IMR-90 (cell line): ENCODE measurements around the gene PEX14. TPM values are rescaled to one million over a fixed set of nuclear protein-coding genes. Genes with fewer than 3 reads are reported as not detected.
A peak's percentile ranks its signal among the peaks of the same experiment; 100 is the strongest.

ENCODE experiments used
- ATAC-seq: fragments of 200-7000 bp; cut with Tn5 transposase; 2 replicates; pipeline ENCODE4 v1.9.1; 2020; ENCODE audit warnings: low read depth, mild to moderate bottlenecking, moderate library complexity
- BruUV-seq: library from RNA; stranded (reverse); fragments of 400-500 nt; replicated peaks from 2 replicates; lab custom pipeline; 2021; lab: Mats Ljungman, UMichigan
- CTCF ChIA-PET: fragments of 300-600 bp; formaldehyde crosslinking; extraction: SDS; loops from one replicate; lab custom pipeline; 2021; ENCODE audit warnings: antibody characterized with exemption; lab: Yijun Ruan, JAX
- POLR2A ChIA-PET: fragments of 300-600 bp; sonication (Branson Sonifier 250); formaldehyde crosslinking; loops from one replicate; lab custom pipeline; 2022; ENCODE audit warnings: antibody characterized with exemption; ENCODE audit not compliant: unreplicated experiment; lab: Charles Lee
- DNase-seq: peaks from one replicate; pipeline ENCODE4 v3.0.0; 2013
- H2AFZ ChIP-seq: replicated peaks from 2 replicates; pipeline ENCODE3; 2013; ENCODE audit warnings: low read length, mild to moderate bottlenecking; ENCODE audit not compliant: poor library complexity
- H2AK5ac ChIP-seq: 2 replicates; pipeline ENCODE4 v1.6.1; 2013; ENCODE audit warnings: low read depth, low read length, inconsistent platforms
- H2AK9ac ChIP-seq: replicated peaks from 2 replicates; pipeline ENCODE3; 2013; ENCODE audit warnings: mild to moderate bottlenecking, low read depth, low read length, moderate library complexity; ENCODE audit not compliant: poor library complexity
- H2BK120ac ChIP-seq: 2 replicates; pipeline ENCODE4 v1.6.1; 2013; ENCODE audit warnings: low read depth, low read length, inconsistent platforms
- H2BK15ac ChIP-seq: 3 replicates; pipeline ENCODE4 v1.6.1; 2013; ENCODE audit warnings: low read depth, low read length, inconsistent platforms
- H2BK20ac ChIP-seq: 2 replicates; pipeline ENCODE4 v1.6.1; 2013; ENCODE audit warnings: low read depth, mild to moderate bottlenecking, inconsistent platforms, low read length, moderate library complexity
- H2BK5ac ChIP-seq: 2 replicates; pipeline ENCODE4 v1.6.1; 2013; ENCODE audit warnings: mild to moderate bottlenecking, low read depth, low read length, inconsistent platforms; ENCODE audit not compliant: poor library complexity, severe bottlenecking
- H3K14ac ChIP-seq: replicated peaks from 2 replicates; pipeline ENCODE4 v1.6.1; 2013; ENCODE audit warnings: low read depth, low read length, inconsistent platforms
- H3K18ac ChIP-seq: 2 replicates; pipeline ENCODE4 v1.6.1; 2013; ENCODE audit warnings: low read depth, low read length, control low read depth
- H3K23ac ChIP-seq: 2 replicates; pipeline ENCODE4 v1.6.1; 2013; ENCODE audit warnings: low read depth, low read length, inconsistent platforms
- H3K27ac ChIP-seq: 2 replicates; pipeline ENCODE4 v1.5.1; 2013; ENCODE audit warnings: mild to moderate bottlenecking, control low read depth, low read length; ENCODE audit not compliant: insufficient read depth
- H3K27me3 ChIP-seq: 2 replicates; pipeline ENCODE4 v1.6.1; 2013; ENCODE audit warnings: low read length; ENCODE audit not compliant: control insufficient read depth, insufficient read depth
- H3K36me3 ChIP-seq: 2 replicates; pipeline ENCODE4 v1.6.1; 2013; ENCODE audit warnings: low read length, mixed read lengths; ENCODE audit not compliant: control insufficient read depth, insufficient read depth
- H3K4ac ChIP-seq: 2 replicates; pipeline ENCODE4 v1.6.1; 2013; ENCODE audit warnings: low read depth, low read length, inconsistent platforms
- H3K4me1 ChIP-seq: 2 replicates; pipeline ENCODE4 v1.6.1; 2013; ENCODE audit warnings: low read length, mixed read lengths; ENCODE audit not compliant: control insufficient read depth, insufficient read depth
- H3K4me2 ChIP-seq: 2 replicates; pipeline ENCODE4 v1.6.1; 2013; ENCODE audit warnings: low read depth, mild to moderate bottlenecking, control low read depth, low read length, moderate library complexity
- H3K4me3 ChIP-seq: 2 replicates; pipeline ENCODE4 v1.5.1; 2013; ENCODE audit warnings: low read depth, mild to moderate bottlenecking, control low read depth, low read length, moderate library complexity; ENCODE audit not compliant: insufficient read depth
- H3K56ac ChIP-seq: 2 replicates; pipeline ENCODE4 v1.6.1; 2013; ENCODE audit warnings: low read length, inconsistent platforms; ENCODE audit not compliant: insufficient read depth; ENCODE audit errors: extremely low read depth
- H3K79me1 ChIP-seq, 2 experiments: 2 replicates each; pipeline ENCODE4 v1.6.1; 2013; ENCODE audit warnings: low read length in 2 of 2, inconsistent platforms in 1 of 2, low read depth in 1 of 2
- H3K9ac ChIP-seq: 2 replicates; pipeline ENCODE4 v1.6.1; 2013; ENCODE audit warnings: low read depth, low read length, control low read depth
- H3K9me1 ChIP-seq: 2 replicates; pipeline ENCODE4 v1.6.1; 2013; ENCODE audit warnings: low read length, inconsistent platforms; ENCODE audit not compliant: insufficient read depth
- H3K9me3 ChIP-seq: 2 replicates; pipeline ENCODE4 v1.6.1; 2013; ENCODE audit warnings: low read length; ENCODE audit not compliant: control insufficient read depth, insufficient read depth
- H4K20me1 ChIP-seq: 2 replicates; pipeline ENCODE4 v1.6.1; 2013; ENCODE audit warnings: low read length, inconsistent platforms; ENCODE audit not compliant: insufficient read depth
- H4K5ac ChIP-seq: 2 replicates; pipeline ENCODE4 v1.6.1; 2013; ENCODE audit warnings: mild to moderate bottlenecking, low read depth, low read length, control low read depth
- H4K8ac ChIP-seq, 2 experiments: 2 replicates each; pipeline ENCODE4 v1.6.1; 2013; ENCODE audit warnings: low read depth in 2 of 2, low read length in 2 of 2, control low read depth in 1 of 2, inconsistent platforms in 1 of 2
- H4K91ac ChIP-seq: 2 replicates; pipeline ENCODE4 v1.6.1; 2013; ENCODE audit warnings: low read depth, low read length, inconsistent platforms; ENCODE audit not compliant: insufficient read depth
- CEBPB ChIP-seq: IDR thresholded peaks from 2 replicates; pipeline ENCODE4 v1.6.1; 2012; ENCODE audit warnings: low read depth, low read length, improper control_type of control experiment
- FOS ChIP-seq: fragments of 150-350 bp; IDR thresholded peaks from 2 replicates; pipeline ENCODE4 v1.6.1; 2016; ENCODE audit warnings: low read depth, low read length
- SMC3 ChIP-seq: fragments of 150-350 bp; IDR thresholded peaks from 2 replicates; pipeline ENCODE4 v1.6.1; 2016; ENCODE audit warnings: low read depth, mild to moderate bottlenecking, antibody characterized with exemption, low read length, moderate library complexity
- WGBS, 2 experiments: methylation state at CpG; one replicate each; pipeline versions ENCODE4 v1.1.5 to v1.1.7; 2013; ENCODE audit warnings: missing lambda C conversion rate in 2 of 2; ENCODE audit not compliant: insufficient read length in 1 of 2; ENCODE audit errors: extremely low coverage in 2 of 2; 5-methylcytosine and 5-hydroxymethylcytosine counted together
- dilution Hi-C: fragments of 300-500 bp; cut with HindIII; formaldehyde crosslinking; loops from one replicate; pipeline ENCODE4 v1.14.3; 2018; ENCODE audit warnings: low sequenced_read_pairs; ENCODE audit not compliant: unreplicated experiment
- in situ Hi-C: fragments of 300-500 bp; cut with MboI; formaldehyde crosslinking; loops from 3 replicates; pipeline ENCODE4 v1.14.3; 2019; ENCODE audit warnings: low sequenced_read_pairs, inconsistent platforms, mixed read lengths
- intact Hi-C: fragments of 100-400 bp; cut with micrococcal nuclease; formaldehyde crosslinking; loops from 2 replicates; pipeline ENCODE4 v1.10.0; 2022
- polyA plus RNA-seq, 3 experiments: library from polyadenylated mRNA; depleted of rRNA; stranded (reverse); fragments of >200 nt; gene quantifications; 2 replicates each; pipeline ENCODE4 v1.2.3, GENCODE V29; 2012; ENCODE audit warnings: low replicate concordance in 1 of 3
- total RNA-seq: library from RNA; depleted of rRNA; stranded (reverse); fragments of >200 nt; gene quantifications from 2 replicates; pipeline ENCODE4 v1.2.3, GENCODE V29; 2012
- TF ChIP-seq, protein P1 (sequence below): fragments of 150-350 bp; IDR thresholded peaks from 2 replicates; pipeline ENCODE4 v1.6.1; 2017; ENCODE audit warnings: mild to moderate bottlenecking, antibody characterized with exemption, low read length, low read depth

The PEX14 gene
- total and polyA plus RNA-seq, 2 of the 4 experiments (the other 2 are of a cell fraction) = 9.5 to 22.5 TPM

DNA sequence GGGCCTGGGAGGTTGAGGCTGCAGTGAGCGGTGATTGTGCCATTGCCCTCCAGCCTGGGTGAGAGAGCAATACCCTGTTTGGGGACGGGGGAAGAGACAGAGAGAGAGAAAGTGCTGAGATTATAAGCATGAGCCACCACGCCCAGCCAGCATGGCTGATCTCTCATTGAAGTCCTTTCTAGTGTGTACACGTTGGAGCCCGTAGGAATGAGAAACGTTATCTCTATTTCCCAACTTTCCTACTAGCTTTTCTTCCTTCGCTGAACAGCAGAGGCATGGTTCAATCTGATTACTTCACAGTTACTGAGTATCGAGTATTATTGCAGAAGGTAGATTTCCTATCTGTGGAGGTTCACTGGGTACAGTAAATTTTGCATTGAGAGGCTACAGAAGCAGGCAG lies 4.5 kb downstream of the PEX14 start:
- Histone ChIP-seq H4K20me1 (peaks cover 16% of the 10 kb centered on the region), H4K5ac (no peak overlapping the region), H3K4me2 (no peak overlapping the region), H3K4ac (no peak overlapping the region), H2BK15ac (no peak overlapping the region), H3K79me1 (peaks cover 11 to 54% of the 10 kb centered on the region in 2 experiments), H3K18ac (no peak overlapping the region), H3K27ac (no peak overlapping the region), H3K4me1 (no peaks in the 10 kb centered on the region), H3K23ac (no peak overlapping the region; the same call in 1 of the 2 replicates), H2AK5ac (no peak overlapping the region), H3K56ac (no peak overlapping the region), H3K36me3 (peaks cover 2% of the 10 kb centered on the region; the same call in 1 of the 2 replicates), H4K8ac (no peak overlapping the region), H2AFZ (no peak overlapping the region), H2BK20ac (no peak overlapping the region), H3K9me1 (no peaks in the 10 kb centered on the region; the same call in 1 of the 2 replicates), H2AK9ac (peak overlapping the region; percentile 37), H2BK5ac (no peak overlapping the region), H3K9me3 (no peaks in the 10 kb centered on the region), H4K91ac (no peak overlapping the region), H3K27me3 (no peaks in the 10 kb centered on the region), H2BK120ac (no peak overlapping the region), H3K9ac (no peak overlapping the region), H3K4me3 (no peak overlapping the region), H3K14ac (no peak overlapping the region)
- dilution Hi-C loops = no loop called here
- ATAC-seq = no peak
- BruUV-seq = no TSS peak
- DNase-seq = no peak
- ChIA-PET POLR2A (no interaction called here), CTCF (no interaction called here)
- 100% methylated on average over 1 of the region's 8 CpGs; no CpG with 5 or more reads in 1 of the 2 experiments for WGBS, 2 experiments
- in situ Hi-C loops = no loop called here
- TF ChIP-seq, protein P1, sequence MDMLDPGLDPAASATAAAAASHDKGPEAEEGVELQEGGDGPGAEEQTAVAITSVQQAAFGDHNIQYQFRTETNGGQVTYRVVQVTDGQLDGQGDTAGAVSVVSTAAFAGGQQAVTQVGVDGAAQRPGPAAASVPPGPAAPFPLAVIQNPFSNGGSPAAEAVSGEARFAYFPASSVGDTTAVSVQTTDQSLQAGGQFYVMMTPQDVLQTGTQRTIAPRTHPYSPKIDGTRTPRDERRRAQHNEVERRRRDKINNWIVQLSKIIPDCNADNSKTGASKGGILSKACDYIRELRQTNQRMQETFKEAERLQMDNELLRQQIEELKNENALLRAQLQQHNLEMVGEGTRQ = no peak
- no peak for TF ChIP-seq CEBPB
- no peak for TF ChIP-seq SMC3
- TF ChIP-seq FOS = no peak
- intact Hi-C loops = no loop called here
